Stimulated activated CD8-positive, alpha-beta memory T cell treated with anti-CD3 and anti-CD28 coated beads, Interleukin-15, amount 100 ng/mL, for 24 hours (primary cell): ENCODE results near the gene HOXC9.

Source experiments
- DNase-seq: peaks from one replicate; pipeline ENCODE4 v3.0.0-alpha.2; 2020; ENCODE audit warnings: low read depth

The HOXC9 gene

DNA sequence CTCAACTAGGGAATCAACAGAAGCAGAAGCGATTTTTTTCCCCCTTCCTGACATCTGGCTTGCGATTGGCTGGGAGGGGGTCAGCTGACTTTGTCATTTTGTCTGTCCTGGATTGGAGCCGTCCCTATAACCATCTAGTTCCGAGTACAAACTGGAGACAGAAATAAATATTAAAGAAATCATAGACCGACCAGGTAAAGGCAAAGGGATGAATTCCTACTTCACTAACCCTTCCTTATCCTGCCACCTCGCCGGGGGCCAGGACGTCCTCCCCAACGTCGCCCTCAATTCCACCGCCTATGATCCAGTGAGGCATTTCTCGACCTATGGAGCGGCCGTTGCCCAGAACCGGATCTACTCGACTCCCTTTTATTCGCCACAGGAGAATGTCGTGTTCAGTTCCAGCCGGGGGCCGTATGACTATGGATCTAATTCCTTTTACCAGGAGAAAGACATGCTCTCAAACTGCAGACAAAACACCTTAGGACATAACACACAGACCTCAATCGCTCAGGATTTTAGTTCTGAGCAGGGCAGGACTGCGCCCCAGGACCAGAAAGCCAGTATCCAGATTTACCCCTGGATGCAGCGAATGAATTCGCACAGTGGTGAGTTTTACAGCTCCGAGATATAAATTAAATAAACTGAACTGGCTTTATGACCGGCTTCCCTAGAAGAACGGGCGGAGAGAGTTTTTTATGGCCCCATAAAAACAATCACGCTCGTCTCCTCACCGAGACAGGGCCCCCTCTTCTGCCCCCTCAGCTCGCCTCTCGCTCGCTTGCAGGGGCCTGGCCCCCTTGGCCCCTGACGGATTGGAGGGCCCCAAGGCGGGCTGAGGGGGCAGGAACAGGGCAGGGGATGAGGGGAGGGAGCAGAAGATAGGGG lies 28.6 kb downstream of the HOXC9 start, which contains the start of gene HOXC6:
Gene HOXC6 (plus strand): TSS at position 127 of the 888 bp plus-strand sequence. CDS start 82 bp downstream, at position 209.
- no peak for DNase-seq

GRCh38 chr12:54029529-54030441 lies 29.8 kb downstream of the HOXC9 start:
- no peak for DNase-seq

DNA sequence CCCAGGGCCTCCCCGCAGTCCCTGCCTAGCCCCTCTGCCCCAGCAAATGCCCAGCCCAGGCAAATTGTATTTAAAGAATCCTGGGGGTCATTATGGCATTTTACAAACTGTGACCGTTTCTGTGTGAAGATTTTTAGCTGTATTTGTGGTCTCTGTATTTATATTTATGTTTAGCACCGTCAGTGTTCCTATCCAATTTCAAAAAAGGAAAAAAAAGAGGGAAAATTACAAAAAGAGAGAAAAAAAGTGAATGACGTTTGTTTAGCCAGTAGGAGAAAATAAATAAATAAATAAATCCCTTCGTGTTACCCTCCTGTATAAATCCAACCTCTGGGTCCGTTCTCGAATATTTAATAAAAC lies 30.5 kb downstream of the HOXC9 start:
- DNase-seq: no peak

GRCh38 chr12:54030889-54031471 lies 31.0 kb downstream of the HOXC9 start:
- DNase-seq: no peak

GRCh38 chr12:54031480-54031879 lies 31.5 kb downstream of the HOXC9 start:
- DNase-seq: no peak

- DNase-seq: no peak
Observed at GRCh38 chr12:54032086-54032619, 32.2 kb downstream of the HOXC9 start.

GRCh38 chr12:54032627-54033100 lies 32.7 kb downstream of the HOXC9 start, which contains the start of gene HOXC5:
Gene HOXC5 (plus strand): TSS chr12:54033050. CDS start chr12:54033123, 73 bp downstream.
- DNase-seq: no peak

GRCh38 chr12:54033106-54033979 lies 33.4 kb downstream of the HOXC9 start:
- DNase-seq: no peak

DNA sequence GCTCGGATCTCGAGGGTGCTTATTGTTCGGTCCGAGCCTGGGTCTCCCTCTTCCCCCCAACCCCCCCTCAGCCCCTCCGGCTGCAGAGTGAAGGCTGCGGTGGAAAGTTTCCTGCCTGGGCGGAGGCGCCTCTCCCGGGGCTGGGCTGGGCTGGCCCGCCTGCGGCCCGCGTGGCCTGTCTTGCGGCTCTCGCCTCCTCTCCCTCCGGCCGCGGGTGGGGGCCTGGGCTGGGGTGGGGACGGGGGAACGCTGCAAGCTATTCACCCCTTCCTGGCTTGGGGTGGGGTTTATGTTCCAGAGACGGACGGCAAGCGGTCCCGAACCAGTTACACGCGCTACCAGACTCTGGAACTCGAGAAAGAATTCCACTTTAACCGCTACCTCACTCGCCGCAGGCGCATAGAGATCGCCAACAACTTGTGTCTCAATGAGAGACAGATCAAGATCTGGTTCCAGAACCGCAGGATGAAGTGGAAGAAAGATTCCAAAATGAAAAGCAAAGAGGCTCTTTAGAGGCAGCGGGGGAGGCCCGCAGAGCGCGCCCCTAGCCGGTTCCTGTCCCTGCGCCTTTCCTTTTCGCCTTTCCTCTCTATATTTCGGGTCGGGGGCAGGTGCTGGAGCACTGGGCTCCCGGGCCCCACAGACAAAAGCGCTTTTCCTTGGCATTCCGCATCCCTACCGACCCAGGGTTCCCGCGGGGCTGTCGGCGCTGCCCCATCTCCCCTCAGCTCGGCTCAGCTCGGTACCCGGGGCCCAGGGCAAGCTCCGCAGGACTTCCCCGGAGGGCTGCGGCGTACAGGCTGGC lies 34.2 kb downstream of the HOXC9 start:
- no peak for DNase-seq

DNA sequence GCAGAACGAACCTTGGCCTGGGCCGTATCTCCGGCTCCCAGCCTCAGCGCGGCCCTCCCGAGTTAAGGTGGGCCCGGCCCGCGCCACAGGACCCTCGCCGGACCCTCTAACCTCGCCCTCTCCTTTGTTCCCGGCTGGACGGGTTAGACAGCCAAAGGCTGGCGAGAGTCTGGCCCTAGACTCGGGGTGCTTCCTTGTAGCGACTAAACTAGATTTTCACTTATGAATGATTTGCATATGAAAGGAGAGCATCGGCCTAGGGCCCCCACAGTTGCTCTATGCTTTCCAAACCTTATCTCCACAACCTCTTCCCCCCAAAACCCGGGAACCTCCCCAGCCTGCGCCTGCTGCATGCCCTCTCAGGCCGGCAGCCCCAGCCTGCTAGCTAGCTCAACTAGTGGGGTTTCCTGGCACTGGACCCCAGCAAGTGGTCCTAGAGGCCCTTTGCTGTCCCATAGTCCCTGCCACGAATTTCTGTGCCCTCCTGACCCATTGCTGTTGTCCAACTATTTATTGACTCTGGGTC lies 34.9 kb downstream of the HOXC9 start:
- no peak for DNase-seq

DNA sequence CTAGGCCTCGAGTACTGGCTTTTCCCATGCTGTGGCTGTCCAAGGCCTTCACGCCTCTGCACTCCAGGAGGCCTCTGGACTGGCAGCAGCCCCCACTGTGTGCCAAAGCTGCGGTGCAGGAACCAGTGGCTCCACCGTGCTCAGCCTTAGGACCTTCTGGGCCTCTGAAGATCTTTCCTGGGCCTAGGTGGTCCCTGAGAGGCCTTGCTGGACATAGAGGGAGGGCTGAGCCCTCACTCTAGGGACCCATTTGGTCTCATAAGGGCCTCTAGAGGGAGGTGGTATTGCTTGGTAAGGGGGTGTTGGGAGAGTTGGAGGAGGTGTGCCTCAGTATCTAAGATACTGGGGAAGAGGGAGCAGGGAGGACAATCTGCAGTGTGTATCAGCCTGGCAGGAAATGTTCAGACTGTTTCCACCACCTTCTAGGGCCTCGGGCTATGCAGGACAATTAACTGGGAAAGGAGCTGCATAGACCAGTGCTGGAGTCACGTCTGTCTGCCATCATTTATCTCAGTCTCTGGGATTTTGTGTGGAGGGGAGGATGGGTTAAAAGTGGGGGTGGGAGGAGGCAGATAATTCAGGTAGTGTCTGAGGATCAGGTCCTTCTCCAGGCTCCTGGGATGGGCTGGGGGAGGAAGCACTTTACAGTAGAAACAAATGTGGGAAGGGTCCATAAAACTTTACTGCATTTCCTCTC lies 35.8 kb downstream of the HOXC9 start:
- no peak for DNase-seq

- DNase-seq: no peak
Observed at GRCh38 chr12:54036620-54037359, 36.8 kb downstream of the HOXC9 start.

GRCh38 chr12:54037360-54038283 lies 37.7 kb downstream of the HOXC9 start:
- DNase-seq: no peak

- no peak for DNase-seq
Observed at GRCh38 chr12:54038284-54038870, 38.4 kb downstream of the HOXC9 start.

DNA sequence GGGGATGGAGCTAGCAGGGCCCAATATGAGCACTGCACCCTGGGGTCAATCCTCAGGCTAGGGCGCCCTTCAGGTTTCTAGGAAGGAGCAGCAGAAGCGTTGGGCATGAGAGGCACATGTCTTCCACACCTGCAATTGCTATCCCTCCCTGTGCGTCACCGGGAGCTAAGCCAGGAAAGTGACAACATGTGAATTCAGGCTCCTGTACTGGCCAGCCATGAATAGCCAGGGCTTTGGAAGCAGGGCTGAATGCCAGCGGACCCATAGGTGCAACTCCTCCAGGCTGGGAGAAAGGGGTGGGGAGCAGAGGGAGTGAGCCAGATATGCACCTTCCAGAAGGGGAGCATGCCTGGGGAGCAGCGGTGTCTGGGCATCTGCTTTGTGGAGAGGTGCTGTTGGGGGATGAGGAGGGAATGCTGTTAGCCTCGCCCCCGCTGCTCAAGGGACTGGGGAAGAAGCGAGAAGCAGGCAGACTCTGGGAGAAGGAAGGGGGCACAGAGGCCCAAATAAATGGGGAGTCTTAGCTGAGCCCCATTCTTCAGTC lies 39.0 kb downstream of the HOXC9 start:
- no peak for DNase-seq

DNA sequence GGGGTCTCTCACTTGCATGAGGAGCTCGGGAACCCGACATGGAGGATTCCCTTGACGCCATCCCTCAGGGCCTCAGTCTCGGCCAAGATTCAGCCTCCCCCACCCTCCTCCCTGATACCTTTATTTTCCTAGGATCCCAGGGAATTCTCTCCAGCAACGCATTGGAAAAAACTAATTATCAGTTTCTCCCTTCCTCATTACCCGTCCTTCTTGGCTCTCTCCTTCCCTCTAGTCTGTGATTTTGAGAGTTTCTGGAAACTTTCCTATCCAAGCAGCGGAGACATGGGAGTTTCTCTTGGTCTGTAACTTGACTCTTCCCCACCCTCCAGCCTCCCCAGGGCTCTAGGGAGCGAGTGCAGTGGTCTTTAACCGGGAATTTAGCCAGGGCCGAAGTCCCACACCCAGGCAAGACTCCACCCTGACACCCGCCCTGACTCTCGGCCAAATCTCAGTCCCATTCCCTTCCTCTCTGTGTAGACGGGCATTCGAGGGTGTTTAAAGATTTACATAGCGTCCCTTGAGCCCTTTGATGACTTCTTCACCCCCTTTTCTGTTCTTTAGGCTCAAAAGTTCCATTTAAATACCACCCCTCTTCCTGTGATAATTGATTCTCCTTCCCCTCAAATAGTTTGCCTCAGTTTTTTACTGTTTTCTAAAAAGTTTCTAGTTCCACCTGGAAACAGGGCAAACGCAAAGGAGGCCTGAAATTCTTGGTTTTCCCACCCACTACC lies 39.6 kb downstream of the HOXC9 start:
- no peak for DNase-seq
